Bone marrow (tissue), 2 donors: ENCODE measurements around the gene IL2RA.

Experiments
- DNase-seq, 2 donors: peaks; one replicate each; lab custom pipeline; 2025; lab: John Stamatoyannopoulos, UW

Gene IL2RA

GRCh38 chr10:6038071-6038631 lies 24.0 kb downstream of the IL2RA start:
- DNase-seq, result no peak

- no peak for DNase-seq
Observed at GRCh38 chr10:6037422-6037821, 24.7 kb downstream of the IL2RA start.

GRCh38 chr10:6036861-6037321 lies 25.3 kb downstream of the IL2RA start:
- no peak for DNase-seq

DNA sequence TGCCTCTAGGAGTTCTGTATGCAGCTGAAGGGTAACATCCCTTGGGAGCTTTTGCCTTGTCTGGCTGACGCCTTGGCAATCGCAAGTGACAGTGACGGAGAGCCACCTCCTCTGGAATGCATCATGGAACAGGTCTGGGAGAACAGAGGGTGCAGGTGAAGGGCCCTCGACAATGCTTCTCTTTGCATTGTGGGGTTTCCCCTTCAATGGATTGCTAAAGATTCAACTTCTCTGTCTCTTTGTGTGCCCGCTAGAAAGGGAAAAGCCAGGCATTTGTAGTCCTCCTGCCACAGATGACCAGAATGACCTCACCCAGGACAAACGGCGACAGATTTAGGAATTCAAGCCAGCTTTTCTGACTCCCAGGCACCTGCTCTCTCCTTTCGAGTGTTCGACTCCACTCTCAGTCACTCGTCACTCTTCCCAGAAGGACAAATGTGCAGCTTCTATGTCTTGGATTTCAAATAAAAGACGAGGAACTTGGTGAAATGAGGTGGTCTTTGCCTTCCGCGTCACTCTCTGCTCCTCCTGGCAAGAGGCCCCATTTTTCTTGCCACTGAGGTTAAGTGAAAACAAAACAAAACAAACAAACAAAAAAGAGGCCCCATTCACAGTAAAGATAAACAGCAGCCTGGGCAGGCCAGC lies 26.1 kb downstream of the IL2RA start:
- DNase-seq, result no peak

DNA sequence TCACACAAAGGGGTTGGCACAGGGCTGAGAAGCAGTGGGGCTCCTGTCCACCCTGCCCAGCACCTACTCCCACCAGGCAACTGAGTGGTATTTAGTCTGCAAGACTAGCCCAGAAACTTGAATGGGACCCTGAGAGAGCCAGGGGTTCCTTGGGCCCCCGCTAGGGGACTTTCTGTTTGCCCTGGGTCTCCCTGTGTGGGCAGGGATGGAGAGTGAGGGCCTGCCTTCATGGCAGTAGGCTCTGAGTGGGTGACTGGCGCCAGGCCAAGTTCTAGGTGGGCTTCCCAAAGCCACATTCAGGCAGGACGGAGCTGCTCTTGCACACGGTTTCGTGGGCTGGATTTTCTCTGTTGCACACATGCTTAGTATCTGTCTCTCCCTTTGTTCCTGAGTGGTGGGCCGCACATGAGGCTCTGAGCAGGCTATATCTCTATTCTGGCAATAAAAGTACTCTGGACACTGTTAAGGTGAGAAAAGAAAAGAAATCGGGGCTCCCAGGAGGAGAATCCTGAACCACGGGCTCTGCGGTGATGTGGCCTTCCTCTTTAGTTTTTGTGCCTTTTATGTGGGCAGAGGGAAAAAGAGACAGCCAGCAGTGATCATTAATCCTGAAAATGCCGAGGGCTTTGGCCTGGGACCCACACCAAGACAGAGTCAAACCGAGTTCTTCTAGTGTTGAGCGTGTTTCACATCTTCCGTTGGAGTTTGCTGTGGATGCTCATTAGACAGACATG lies 26.9 kb downstream of the IL2RA start:
- DNase-seq, result no peak

- DNase-seq, result no peak
Observed at GRCh38 chr10:6034371-6034770, 27.8 kb downstream of the IL2RA start.

DNA sequence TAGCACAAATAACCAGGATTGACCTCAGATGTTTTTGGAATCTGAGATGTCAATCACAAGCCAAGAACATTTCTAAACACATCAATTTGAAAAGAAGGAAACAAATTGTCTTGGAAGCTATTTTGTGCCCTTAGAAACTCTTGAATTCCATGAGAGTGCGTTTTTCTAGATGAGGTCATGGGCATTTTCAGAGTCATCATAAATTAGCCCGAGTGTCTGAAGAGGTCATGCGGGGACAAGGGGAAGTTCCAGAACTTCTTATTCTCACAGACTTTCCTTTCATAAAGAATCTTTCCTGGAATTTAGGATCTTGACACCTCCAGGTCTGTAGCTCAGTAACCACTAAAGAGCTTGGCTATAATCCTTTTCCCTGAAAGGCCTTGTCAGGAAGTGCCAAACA lies 28.2 kb downstream of the IL2RA start:
- peak in 1 of 2 donors; percentile 23 for DNase-seq

GRCh38 chr10:6030940-6031339 lies 31.2 kb downstream of the IL2RA start:
- DNase-seq, result no peak

DNA sequence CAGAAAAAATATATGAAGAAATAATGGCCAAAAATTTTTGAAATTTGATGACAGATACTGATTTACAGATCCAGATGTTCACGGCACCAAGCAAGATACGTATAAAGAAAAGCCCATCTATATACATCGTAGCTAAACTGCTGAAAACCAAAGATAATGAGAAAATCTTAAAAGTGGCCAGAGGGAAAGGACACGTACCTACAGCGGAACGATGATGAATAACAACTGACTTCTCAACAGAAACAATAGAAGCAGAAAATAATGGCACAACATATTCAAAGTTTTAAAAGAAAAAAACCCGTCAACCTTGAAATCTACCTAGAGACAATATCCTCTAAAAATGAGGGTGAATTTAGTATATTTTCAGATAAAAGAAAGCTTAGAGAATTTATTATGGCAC lies 31.9 kb downstream of the IL2RA start:
- no peak for DNase-seq

DNA sequence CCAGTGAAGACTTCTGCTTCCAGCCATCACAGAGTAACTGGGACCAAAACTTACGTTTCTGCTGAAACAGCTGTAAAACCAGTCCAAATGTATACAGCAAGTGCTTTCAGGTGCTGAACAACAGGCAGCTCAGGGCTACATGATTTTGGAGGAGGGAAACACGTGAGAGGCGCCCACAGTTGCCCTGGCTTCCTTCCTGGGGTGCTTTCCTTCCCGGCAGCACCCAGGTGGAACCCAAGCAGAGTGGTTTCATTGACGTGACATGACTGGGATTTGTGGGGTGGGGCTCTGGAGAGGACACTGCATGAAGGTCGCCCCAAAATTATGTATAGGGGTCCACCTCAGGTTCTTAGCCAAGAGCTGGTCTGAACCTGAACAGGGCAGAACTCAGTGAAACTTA lies 34.2 kb downstream of the IL2RA start:
- DNase-seq, result no peak

GRCh38 chr10:6025683-6026255 lies 36.4 kb downstream of the IL2RA start:
- no peak for DNase-seq

GRCh38 chr10:6024334-6024682 lies 37.9 kb downstream of the IL2RA start:
- no peak for DNase-seq

DNA sequence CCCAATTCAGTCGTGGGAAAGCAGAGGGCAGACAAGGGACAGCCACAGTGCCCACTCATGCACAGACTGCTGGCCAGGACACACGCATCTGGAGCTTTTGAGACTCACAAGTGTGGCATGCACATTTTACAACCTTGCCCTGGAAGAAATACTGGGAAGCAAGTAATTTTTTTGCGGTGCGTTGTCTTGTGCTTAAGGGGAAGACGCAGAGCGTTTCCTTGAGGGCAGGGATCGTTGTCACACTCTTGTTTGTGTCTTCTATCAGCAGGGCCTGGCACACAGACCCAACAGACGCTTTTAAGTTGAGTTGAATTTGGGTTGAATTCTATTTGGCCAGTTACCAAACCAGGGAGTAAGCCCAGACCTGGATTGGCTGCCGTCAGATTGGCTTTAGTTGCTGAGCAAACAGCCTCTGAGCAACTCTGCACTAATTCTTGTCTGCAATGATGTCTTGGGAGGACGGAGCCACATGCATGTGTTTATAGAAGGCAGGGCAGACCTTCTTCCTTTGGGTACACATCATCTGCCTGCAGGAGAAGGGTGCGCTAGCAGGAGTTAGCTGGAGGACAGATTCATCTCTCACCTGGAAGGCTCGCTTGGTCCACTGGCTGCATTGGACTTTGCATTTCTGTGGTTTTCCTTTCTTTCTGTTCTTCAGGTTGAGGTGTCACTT lies 38.4 kb downstream of the IL2RA start:
- no peak for DNase-seq

- no peak for DNase-seq
Observed at GRCh38 chr10:6022660-6023059, 39.5 kb downstream of the IL2RA start.

- no peak for DNase-seq
Observed at GRCh38 chr10:6020826-6021225, 41.3 kb downstream of the IL2RA start.

DNA sequence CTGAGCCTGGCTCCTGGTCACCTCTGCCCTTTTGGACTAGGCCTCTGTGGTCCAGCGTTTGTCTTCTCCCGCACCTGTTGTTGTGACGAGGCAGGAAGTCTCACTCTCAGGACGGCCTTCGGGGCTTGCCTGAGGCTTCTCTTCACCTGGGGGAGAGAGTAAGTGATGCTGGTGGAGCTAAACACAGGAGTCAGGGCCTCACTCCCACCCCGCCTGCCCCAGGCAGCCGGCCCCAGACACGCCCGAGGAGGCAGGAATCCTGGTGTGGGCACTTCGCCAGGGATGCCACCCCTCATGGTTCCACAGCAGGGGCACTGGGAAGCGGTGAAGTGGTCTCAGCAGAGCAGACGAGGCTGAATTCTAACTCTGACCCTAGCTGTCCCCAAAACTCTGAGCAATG lies 42.4 kb downstream of the IL2RA start:
- DNase-seq, result no peak

DNA sequence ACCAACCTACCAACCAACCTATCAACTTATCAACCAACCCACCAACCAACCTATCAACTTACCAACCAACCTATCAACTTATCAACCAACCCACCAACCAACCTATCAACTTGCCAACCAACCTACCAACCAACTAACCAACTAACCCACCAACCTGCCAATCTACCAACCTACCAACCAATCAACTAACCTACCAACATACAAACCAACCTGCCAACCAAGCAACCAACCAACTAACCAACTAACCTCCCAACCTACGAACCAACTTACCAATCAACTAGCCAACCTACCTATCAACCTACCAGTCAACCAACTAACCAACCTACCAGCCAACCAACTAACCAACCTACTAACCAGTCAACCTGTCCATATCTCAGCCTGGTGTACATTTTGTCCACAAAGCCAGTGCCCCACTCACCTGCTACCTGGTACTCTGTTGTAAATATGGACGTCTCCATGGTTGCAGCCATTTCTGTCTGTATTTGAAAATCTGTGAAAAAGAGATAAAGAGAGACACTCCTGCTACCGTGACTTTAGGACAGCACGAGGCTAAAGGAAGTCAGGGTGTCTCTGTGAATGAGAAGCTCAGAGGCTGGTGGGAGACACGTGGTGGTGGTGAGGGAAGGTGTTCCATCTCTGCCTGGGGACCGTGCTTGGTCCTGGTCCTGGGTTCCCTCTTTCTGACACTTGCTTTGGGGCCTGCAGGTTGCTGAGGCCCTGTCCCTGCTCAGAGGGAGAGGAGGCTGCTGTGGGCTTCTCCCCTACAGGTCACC lies 43.0 kb downstream of the IL2RA start:
- DNase-seq, result no peak

DNA sequence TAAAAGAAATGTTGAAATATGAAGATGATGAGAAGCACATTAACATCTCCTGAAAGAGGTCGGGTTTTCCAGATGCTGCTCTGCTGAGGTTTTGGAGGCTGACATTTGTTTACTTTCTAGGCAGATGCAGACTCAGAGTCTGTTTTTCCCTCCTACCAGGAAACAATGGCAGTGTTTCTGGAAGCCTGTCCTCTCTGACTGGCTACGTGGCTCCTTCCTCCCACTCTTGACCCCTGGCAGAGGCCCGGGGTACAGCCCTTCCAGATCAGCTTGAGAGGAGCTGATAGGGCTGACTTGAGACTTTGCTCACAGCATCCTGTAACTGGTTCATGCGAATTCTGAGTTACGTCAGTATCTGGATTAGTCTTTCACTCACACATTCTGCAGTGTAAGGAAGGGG lies 43.7 kb downstream of the IL2RA start:
- DNase-seq, result no peak

DNA sequence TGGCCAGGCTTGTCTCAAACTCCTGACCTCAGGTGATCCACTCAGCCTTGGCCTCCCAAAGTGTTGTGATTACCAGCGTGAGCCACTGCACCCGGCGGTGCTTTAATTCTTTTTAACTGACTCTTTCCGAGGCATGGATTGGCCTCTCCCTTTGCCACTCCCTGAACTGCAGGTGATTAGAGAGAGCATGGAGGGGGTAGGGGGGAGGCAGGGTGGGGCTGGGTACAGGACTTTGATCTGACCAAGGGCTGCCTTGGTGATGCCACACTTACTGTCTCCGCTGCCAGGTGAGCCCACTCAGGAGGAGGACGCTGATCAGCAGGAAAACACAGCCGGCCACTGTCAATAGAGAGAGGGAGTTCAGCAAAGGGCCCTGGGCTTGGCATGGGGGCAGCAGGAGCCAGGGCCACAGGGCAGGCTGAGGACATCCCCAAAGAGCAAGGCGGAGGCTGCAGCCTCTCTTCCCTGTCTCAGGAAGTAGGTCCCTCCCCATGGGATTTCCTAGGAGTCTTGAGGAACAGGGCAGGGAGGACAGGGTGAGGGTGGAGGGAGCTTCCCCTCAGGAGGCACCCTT lies 44.3 kb downstream of the IL2RA start:
- DNase-seq, result no peak

DNA sequence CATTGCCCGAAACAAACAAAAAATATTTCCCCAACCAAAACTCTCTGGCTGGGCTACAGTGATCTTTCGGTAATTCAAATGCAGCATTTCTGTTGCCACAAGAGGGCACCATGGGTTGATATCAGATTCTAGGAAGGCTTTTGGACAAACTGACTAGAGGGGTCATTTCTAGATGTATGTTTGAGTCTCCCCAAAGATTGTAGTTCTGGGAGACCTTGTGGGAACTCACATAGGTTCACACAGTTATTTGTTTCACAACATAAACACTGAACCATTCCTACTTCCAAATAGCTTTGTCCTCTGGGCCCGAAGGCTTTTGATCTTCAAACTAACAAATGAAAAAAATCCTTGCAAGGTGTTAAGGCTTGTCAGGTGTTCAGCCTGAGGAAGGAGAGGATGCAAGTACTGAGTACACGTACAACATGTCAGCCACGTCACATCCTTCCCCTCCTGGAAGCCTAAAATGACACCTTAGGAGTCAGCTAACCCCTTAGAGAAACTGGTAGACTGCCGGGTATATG lies 47.9 kb downstream of the IL2RA start:
- DNase-seq, result peak; percentile 10 to 25
